ENCODE data around the gene UXS1.

The UXS1 gene

DNA sequence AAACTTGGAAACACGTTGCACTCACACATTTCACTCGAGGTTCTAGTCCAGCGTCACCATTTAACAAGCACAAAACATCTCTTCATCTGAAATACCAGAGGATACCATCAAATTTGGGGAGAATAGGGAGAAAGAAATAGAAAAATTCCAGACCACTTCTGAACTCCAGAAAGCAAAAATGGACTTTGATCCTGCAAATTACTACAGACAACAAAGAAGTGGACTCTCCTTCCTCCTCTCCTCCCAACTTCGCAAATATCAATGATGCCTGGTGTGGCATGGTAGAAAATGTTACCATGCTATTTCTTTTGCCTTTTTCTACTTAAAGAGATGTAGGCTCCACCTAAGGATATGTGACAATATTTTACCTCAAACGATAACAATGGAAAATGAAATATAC lies 13.5 kb downstream of the UXS1 start:
- TF ChIP-seq, protein P1, sequence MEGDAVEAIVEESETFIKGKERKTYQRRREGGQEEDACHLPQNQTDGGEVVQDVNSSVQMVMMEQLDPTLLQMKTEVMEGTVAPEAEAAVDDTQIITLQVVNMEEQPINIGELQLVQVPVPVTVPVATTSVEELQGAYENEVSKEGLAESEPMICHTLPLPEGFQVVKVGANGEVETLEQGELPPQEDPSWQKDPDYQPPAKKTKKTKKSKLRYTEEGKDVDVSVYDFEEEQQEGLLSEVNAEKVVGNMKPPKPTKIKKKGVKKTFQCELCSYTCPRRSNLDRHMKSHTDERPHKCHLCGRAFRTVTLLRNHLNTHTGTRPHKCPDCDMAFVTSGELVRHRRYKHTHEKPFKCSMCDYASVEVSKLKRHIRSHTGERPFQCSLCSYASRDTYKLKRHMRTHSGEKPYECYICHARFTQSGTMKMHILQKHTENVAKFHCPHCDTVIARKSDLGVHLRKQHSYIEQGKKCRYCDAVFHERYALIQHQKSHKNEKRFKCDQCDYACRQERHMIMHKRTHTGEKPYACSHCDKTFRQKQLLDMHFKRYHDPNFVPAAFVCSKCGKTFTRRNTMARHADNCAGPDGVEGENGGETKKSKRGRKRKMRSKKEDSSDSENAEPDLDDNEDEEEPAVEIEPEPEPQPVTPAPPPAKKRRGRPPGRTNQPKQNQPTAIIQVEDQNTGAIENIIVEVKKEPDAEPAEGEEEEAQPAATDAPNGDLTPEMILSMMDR (IDR thresholded peaks at IDR 0.05; ENCODE audit: insufficient read depth, low read depth, low read length, missing control alignments) = no peak
- DNase-seq (ENCODE audit: low read depth) = no peak
- no peak overlapping the region for H3K4me3 ChIP-seq (ENCODE audit: low read depth, low read length)

DNA sequence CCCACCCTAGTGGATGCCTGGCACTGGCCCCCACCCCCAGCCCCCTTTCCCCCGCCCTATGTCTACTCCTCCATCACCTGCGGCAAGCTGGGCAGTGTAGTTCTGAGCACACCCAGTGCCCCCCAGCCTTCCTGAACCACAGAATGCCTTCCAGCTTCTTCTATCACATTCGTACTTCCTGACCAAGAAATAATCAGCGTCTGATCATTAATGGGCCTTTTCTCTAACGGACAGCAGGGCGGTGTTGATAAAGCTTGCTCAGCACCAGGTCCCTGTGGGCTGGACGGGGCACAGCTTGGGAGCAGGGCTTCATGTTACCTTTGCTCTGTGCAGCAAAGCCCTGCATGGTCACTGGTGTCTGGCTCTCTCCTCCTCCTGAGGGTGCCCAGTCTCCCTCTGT lies 15.4 kb downstream of the UXS1 start:
- TF ChIP-seq, protein P1 (IDR thresholded peaks at IDR 0.05; ENCODE audit: insufficient read depth, low read depth, low read length, missing control alignments) = no peak
- no peak for DNase-seq (ENCODE audit: low read depth)

DNA sequence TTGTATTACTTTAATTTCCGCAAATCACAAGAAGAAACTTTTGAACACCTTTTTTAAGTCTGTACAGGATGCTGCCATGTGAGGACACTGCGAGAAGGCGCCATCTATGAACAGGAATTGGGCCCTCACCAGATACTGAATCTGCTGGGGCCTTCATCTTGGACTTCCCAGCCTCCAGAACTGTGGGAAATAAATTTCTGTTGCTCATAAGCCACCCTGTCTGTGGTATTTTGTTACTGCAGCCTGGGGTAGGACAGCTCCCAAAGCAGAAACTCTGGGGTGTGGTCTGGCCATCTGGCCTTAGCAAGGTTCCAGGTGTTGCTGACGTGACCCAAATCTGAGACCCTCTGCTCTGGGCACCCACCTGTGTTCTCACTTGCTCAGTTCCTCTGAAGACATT lies 16.5 kb downstream of the UXS1 start:
- DNase-seq (ENCODE audit: low read depth) = no peak
- TF ChIP-seq, protein P1 (IDR thresholded peaks at IDR 0.05; ENCODE audit: insufficient read depth, low read depth, low read length, missing control alignments) = no peak
- no peak overlapping the region for H3K4me3 ChIP-seq (ENCODE audit: low read depth, low read length)

More for the DNA sequence above, 15.4 kb downstream of the UXS1 start:
- H3K4me3 ChIP-seq (ENCODE audit: low read depth, low read length) = no peak overlapping the region

DNA sequence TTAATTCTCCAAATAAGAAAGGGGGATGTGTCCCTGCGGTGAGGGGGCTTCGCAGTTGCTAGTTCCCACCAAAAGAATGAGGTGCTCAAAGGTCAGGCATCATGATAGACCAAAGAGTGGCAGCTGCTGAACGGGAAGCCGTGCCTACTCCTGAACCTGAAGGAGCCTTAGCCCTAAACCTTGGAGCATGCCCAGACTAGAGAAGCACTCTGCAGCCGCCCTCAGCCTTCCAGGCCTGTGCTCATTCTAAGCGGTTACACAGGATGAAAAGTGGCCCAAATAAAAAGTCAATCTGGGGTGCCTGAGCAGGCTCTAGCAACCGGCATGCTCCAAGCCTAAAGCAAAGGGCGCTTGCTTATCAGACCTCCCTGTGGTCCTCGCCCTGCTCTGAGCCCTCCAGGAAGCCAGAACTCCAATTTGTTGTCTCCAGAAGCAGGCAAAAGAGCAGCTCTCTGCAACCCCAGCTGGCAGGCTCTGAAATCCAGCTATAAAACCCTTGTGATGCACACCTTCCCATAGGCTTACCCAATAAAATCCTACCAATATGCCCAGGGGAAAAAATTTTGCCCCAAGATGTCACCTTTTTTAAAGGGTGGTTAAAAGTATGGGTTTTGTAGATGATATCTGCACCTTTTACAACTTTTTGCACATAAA lies 17.5 kb downstream of the UXS1 start:
- TF ChIP-seq, protein P1 (IDR thresholded peaks at IDR 0.05; ENCODE audit: insufficient read depth, low read depth, low read length, missing control alignments) = no peak
- DNase-seq (ENCODE audit: low read depth) = no peak
- no peak overlapping the region for H3K4me3 ChIP-seq (ENCODE audit: low read depth, low read length)

DNA sequence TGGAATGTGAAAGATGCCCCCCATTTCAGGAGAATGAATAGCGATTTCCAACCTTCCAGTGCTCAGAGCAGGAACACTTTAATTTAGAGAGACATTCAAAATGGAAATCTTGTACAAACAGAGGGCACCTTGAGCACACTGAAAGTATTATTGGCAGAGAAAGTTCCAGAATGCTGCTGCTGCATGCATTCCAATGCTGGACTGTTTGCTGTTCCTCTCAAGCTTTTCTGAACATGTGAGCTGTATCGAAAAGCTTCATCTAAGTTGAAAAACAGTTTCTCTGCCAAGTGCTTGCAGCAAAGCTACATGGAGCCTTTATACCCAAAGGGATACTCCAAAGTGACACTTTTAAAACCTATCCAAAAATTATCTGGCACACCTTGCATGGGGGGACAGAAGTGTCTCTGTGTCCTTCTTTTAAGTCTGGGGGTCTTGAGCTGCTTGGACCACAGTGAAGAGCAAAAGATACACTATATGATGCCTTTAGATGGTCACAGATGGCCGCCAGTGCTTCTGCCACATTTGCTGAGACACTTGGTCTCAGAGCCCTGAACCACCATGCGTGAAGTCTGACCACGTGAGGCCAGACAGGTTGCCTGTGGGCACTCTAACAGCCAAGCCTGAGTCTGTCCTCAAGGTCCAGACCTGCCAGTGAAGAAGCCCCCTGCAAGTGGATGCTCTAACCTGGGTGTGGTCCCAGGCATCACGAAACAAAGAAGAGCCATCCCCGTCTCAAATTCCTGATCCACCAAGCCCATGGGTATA lies 18.8 kb downstream of the UXS1 start:
- no peak for DNase-seq (ENCODE audit: low read depth)
- H3K4me3 ChIP-seq (ENCODE audit: low read depth, low read length) = no peak overlapping the region
- TF ChIP-seq, protein P1 (IDR thresholded peaks at IDR 0.05; ENCODE audit: insufficient read depth, low read depth, low read length, missing control alignments) = no peak

DNA sequence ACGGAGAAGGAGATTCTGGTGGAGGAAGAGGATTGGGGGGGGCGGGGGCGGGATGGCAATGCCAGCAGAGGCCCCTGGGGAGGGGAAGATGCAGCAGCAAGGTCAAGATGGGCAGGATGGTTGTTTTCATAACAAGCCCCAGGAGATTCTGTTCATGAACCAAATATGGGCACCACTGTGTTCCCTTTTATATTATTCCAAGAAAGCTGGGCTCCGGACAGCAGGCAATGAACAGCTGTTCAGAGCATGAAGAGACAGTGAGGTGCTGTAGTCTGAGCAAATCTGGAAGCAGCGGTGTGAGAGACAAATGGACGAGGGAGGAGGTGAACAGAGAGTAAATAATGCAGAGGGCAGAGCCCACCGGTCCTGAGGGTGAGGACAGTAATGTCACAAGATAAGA lies 20.0 kb downstream of the UXS1 start:
- DNase-seq (ENCODE audit: low read depth) = no peak
- TF ChIP-seq, protein P1 (IDR thresholded peaks at IDR 0.05; ENCODE audit: insufficient read depth, low read depth, low read length, missing control alignments) = no peak
- no peak overlapping the region for H3K4me3 ChIP-seq (ENCODE audit: low read depth, low read length)
